DND-41 (cell line): ENCODE results near the gene TPM3.
A peak's percentile ranks its signal among the peaks of the same experiment; 100 is the strongest.

Experiments
- ATAC-seq: fragments of 200-7000 bp; cut with Tn5 transposase; 3 replicates; pipeline ENCODE4 v1.9.1; 2021; ENCODE audit warnings: low read depth; ENCODE audit not compliant: insufficient read depth
- DNase-seq: peaks from one replicate; pipeline ENCODE4 v3.0.0-alpha.2; 2020
- H2AFZ ChIP-seq: 2 replicates; pipeline ENCODE4 v1.6.0; 2012; ENCODE audit warnings: low read depth, low read length
- H3K27ac ChIP-seq: 2 replicates; pipeline ENCODE4 v1.5.1; 2012; ENCODE audit warnings: low read length, inconsistent platforms
- H3K27me3 ChIP-seq: fragments of 200-600 bp; sonication (generic); 2 replicates; pipeline ENCODE4 v1.6.0; 2012; ENCODE audit warnings: low read length, mild to moderate bottlenecking, inconsistent platforms; ENCODE audit not compliant: insufficient read depth, poor library complexity
- H3K36me3 ChIP-seq: 2 replicates; pipeline ENCODE4 v1.5.1; 2012; ENCODE audit warnings: low read length, inconsistent platforms; ENCODE audit not compliant: insufficient read depth
- H3K4me1 ChIP-seq: 2 replicates; pipeline ENCODE4 v1.5.1; 2012; ENCODE audit warnings: mild to moderate bottlenecking, low read length; ENCODE audit not compliant: insufficient read depth
- H3K4me2 ChIP-seq: 2 replicates; pipeline ENCODE4 v1.6.0; 2012; ENCODE audit warnings: mild to moderate bottlenecking, moderate library complexity, low read length, inconsistent platforms; ENCODE audit not compliant: insufficient read depth
- H3K4me3 ChIP-seq, 2 experiments: fragments of 200-600 bp in 1 of 2; shearing (Covaris generic) in 1 of 2; 2 replicates each; pipeline ENCODE4 v1.5.1; 2012 to 2016; ENCODE audit warnings: inconsistent platforms in 2 of 2, low read length in 2 of 2, mild to moderate bottlenecking in 2 of 2, low read depth in 1 of 2, moderate library complexity in 1 of 2
- H3K79me2 ChIP-seq: 2 replicates; pipeline ENCODE4 v1.6.0; 2012; ENCODE audit warnings: low read length, inconsistent platforms; ENCODE audit not compliant: insufficient read depth
- H3K9ac ChIP-seq: 2 replicates; pipeline ENCODE4 v1.6.0; 2012; ENCODE audit warnings: low read depth, mild to moderate bottlenecking, inconsistent platforms, low read length, moderate library complexity
- H3K9me3 ChIP-seq: 2 replicates; pipeline ENCODE4 v1.5.1; 2012; ENCODE audit warnings: low read length, moderate library complexity, mild to moderate bottlenecking, inconsistent platforms; ENCODE audit not compliant: insufficient read depth, severe bottlenecking
- H4K20me1 ChIP-seq: 2 replicates; pipeline ENCODE4 v1.6.0; 2012; ENCODE audit warnings: low read length; ENCODE audit not compliant: insufficient read depth
- CTCF ChIP-seq: IDR thresholded peaks from 2 replicates; pipeline ENCODE4 v1.5.1; 2012; ENCODE audit warnings: borderline replicate concordance, low read length, moderate library complexity, mild to moderate bottlenecking; ENCODE audit not compliant: poor library complexity, severe bottlenecking; ENCODE audit errors: extremely low read depth
- EZH2 ChIP-seq: IDR thresholded peaks from 3 replicates; pipeline ENCODE4 v1.6.1; 2012; ENCODE audit warnings: borderline replicate concordance, low read depth, mild to moderate bottlenecking, moderate library complexity, low read length, inconsistent platforms; ENCODE audit not compliant: severe bottlenecking

TPM3 gene

DNA sequence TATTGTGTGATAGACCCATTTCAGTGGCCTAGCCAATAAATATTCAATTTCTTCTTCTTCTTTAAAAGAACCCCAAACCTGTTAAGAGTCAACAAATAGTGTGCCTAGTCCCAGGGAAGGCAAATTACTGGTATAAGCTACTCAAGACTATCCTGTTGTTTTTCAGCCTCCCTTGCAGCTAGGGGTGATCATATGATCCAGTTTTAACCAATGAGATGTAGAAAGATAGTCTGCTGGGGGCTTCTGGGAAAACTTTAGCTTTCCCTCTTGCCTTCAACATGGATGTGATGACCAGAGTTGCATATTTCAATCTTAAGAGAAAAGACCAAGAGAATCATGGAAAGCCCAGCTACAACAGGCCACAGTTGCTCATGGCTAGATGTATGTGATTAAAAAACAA is 32.3 kb downstream of the TPM3 start:
- Histone ChIP-seq H3K4me1 (peaks cover 33% of the 10 kb centered on the region), H3K9me3 (no peaks in the 10 kb centered on the region), H3K27ac (no peak overlapping the region), H3K4me2 (no peak overlapping the region), H3K9ac (no peak overlapping the region), H3K36me3 (peaks cover 94% of the 10 kb centered on the region), H4K20me1 (peaks cover 9% of the 10 kb centered on the region), H3K4me3 (no peak overlapping the region), H3K27me3 (no peaks in the 10 kb centered on the region), H2AFZ (no peak overlapping the region), H3K79me2 (peaks cover 15% of the 10 kb centered on the region)
- DNase-seq: no peak
- TF ChIP-seq EZH2 (no peak), CTCF (no peak)
- no peak for ATAC-seq

DNA sequence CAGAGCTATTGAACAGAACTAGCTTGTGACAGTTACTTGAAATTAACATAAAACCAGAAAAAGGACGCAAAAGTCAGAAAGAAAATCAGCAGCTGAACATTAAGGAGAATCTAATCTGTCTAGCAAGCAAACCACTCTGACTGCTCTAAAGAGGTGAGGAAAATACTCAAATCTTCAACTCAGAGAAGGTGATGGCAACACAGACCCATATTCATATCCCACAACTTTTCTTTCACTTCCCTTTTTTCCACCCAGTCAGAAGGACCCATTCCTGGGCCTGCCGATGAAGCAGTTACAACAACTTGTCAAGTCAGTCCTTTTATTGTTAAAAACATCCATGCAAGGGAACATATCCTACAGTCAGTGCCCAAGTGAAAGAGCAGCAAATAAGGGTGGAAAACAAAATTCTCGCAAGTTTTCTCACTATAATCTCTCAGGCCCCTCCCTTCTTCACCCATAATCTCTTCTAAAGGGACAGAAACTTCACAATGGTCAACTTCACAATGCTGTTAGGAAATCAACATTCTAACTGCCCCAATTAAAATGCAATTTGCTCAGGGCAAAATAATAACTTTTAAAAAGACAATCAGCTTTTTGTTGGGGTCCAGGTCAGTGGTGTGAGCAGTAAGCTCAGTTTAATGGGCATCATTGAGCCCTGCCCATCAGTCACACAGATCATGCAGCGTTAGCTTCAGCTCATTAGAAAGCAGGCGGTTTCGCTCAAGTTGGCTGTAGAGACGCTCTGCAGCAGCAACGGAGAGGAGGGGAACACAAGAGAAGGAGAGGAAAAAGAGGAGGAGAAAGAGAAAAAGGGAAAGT is 33.4 kb downstream of the TPM3 start:
- Histone ChIP-seq H3K4me2 (no peak overlapping the region), H3K9me3 (no peaks in the 10 kb centered on the region), H3K79me2 (peaks cover 15% of the 10 kb centered on the region; the same call in 1 of the 2 replicates), H3K4me1 (peaks cover 33% of the 10 kb centered on the region), H3K36me3 (peaks cover 87% of the 10 kb centered on the region), H3K27me3 (no peaks in the 10 kb centered on the region), H3K9ac (no peak overlapping the region), H2AFZ (no peak overlapping the region), H4K20me1 (peaks cover 9% of the 10 kb centered on the region), H3K27ac (peak overlapping the region; percentile 56), H3K4me3 (no peak overlapping the region)
- TF ChIP-seq CTCF (no peak), EZH2 (no peak)
- DNase-seq (no peak), ATAC-seq (no peak)

- H3K79me2 ChIP-seq: peaks cover 15% of the 10 kb centered on the region; the same call in 1 of the 2 replicates
- no peak overlapping the region; the same call in 1 of the 2 replicates for H3K9ac ChIP-seq
- no peak for TF ChIP-seq CTCF
- TF ChIP-seq EZH2: no peak
- H3K27me3 ChIP-seq: no peaks in the 10 kb centered on the region
- no peak overlapping the region for H3K4me3 ChIP-seq
- H3K9me3 ChIP-seq: no peaks in the 10 kb centered on the region
- H3K4me1 ChIP-seq: peaks cover 33% of the 10 kb centered on the region
- no peak overlapping the region for H2AFZ ChIP-seq
- H4K20me1 ChIP-seq: peaks cover 9% of the 10 kb centered on the region
- ATAC-seq (peak; percentile 97), DNase-seq (peak; percentile 75)
- peak overlapping the region; percentile 56 for H3K27ac ChIP-seq
- peaks cover 79% of the 10 kb centered on the region for H3K36me3 ChIP-seq
- H3K4me2 ChIP-seq: no peak overlapping the region
Measured at GRCh38 chr1:154157520-154158306, 34.2 kb downstream of the TPM3 start.
